ENCODE data around the gene TNFRSF19. TPM values are rescaled to one million over a fixed set of nuclear protein-coding genes. Genes with fewer than 3 reads are reported as not detected.

Gene TNFRSF19
- total RNA-seq, 1 experiment from 2014 or later, result 1.3 TPM

GRCh38 chr13:23612731-23613130, 42.5 kb downstream of the TNFRSF19 start:
- H3K9me3 ChIP-seq, result no peaks in the 10 kb centered on the region

DNA sequence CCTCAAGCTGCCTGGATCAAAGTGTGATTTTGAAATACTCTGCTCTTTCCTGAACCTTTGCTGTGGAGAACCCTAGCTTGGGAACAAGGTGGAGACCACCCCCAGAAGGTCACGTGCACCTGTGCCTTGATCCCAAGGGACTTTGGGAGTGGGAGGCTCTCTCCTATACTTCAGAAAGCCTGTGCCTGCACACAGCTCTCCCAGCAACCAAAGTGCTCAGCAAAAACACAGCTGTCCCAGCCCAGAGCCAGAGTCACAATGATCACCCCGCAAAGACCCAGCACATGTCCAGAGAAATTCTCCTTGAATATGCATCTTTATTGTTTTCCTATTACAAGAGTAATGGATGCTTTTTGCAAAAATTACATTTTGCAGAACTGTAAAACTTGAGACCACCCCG, 43.4 kb downstream of the TNFRSF19 start:
- Histone ChIP-seq H3K27me3 (no peaks in the 10 kb centered on the region), H3K9me3 (peaks cover 4% of the 10 kb centered on the region; the same call in 1 of the 2 replicates), H3K4me3 (no peak overlapping the region), H3K36me3 (peaks cover 2% of the 10 kb centered on the region; the same call in 1 of the 2 replicates)
- no peak for DNase-seq

More at GRCh38 chr13:23612731-23613130, 42.5 kb downstream of the TNFRSF19 start:
- Histone ChIP-seq H3K27me3 (no peaks in the 10 kb centered on the region), H3K4me3 (no peak overlapping the region), H3K36me3 (no peaks in the 10 kb centered on the region)
- DNase-seq, result no peak

DNA sequence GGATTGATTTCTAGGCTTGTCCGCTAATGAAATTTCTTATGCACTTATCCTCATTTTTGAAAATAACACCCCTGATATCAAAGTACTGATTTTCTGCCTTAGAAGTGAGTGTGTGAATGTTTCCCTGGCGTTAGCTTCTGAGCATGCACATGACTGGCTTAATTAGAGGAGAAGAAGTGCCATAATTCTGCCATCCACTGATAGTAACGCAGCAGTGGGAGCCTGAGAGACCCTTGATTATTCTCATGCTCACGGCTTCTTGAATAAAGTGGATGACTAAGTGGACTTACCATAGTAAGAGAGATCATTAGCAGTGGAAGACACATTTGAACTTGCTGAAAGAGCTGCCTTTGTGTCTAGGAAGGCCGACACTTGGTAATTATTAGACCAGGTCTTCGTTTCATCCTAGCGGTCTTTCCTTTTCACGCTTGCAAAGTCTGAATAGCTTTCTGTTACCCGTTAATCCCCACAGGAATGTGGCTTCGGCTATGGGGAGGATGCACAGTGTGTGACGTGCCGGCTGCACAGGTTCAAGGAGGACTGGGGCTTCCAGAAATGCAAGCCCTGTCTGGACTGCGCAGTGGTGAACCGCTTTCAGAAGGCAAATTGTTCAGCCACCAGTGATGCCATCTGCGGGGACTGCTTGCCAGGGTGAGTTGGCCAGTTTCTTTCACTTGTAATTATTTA, 45.3 kb downstream of the TNFRSF19 start:
- DNase-seq, result no peak
- H3K9me3 ChIP-seq, result peaks cover 4% of the 10 kb centered on the region; the same call in 1 of the 2 replicates
- no peak overlapping the region for H3K4me3 ChIP-seq
- peaks cover 4% of the 10 kb centered on the region; the same call in 1 of the 2 replicates for H3K36me3 ChIP-seq
- H3K27me3 ChIP-seq, result no peaks in the 10 kb centered on the region

- peaks cover 4% of the 10 kb centered on the region; the same call in 1 of the 2 replicates for H3K9me3 ChIP-seq
- peaks cover 4% of the 10 kb centered on the region; the same call in 1 of the 2 replicates for H3K36me3 ChIP-seq
- DNase-seq, result no peak
- H3K27me3 ChIP-seq, result no peaks in the 10 kb centered on the region
- no peak overlapping the region for H3K4me3 ChIP-seq
Measured at GRCh38 chr13:23616228-23616627, 46.0 kb downstream of the TNFRSF19 start.

- Histone ChIP-seq H3K27me3 (no peaks in the 10 kb centered on the region), H3K36me3 (peaks cover 4% of the 10 kb centered on the region; the same call in 1 of the 2 replicates), H3K4me3 (no peak overlapping the region), H3K9me3 (peaks cover 4% of the 10 kb centered on the region; the same call in 1 of the 2 replicates)
- no peak for DNase-seq
Measured at GRCh38 chr13:23617551-23618024, 47.4 kb downstream of the TNFRSF19 start.

DNA sequence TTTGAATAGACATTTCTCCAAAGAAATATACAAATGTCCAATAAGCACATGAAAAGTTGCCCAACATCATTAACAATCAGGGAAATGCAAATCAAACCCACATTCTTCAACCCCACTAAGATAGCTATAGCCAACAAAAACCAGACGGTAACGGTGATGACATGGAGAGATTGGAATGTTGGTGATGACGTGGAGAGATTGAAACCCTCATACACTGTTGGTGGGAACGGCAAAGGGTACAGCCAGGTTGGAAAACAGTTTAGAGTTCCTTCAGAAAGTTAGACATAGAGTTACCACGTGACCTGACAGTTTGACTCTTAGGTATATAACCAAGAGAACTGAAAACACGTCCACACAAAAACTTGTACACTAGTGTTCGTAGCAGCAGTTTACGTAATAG, 48.1 kb downstream of the TNFRSF19 start:
- H3K4me3 ChIP-seq, result no peak overlapping the region
- DNase-seq, result peak; percentile 13
- H3K36me3 ChIP-seq, result peaks cover 4% of the 10 kb centered on the region; the same call in 1 of the 2 replicates
- H3K9me3 ChIP-seq, result peaks cover 4% of the 10 kb centered on the region; the same call in 1 of the 2 replicates
- H3K27me3 ChIP-seq, result no peaks in the 10 kb centered on the region

GRCh38 chr13:23619068-23619855, 49.0 kb downstream of the TNFRSF19 start:
- peaks cover 4% of the 10 kb centered on the region; the same call in 1 of the 2 replicates for H3K9me3 ChIP-seq
- H3K4me3 ChIP-seq, result no peak overlapping the region
- H3K36me3 ChIP-seq, result peaks cover 4% of the 10 kb centered on the region; the same call in 1 of the 2 replicates
- H3K27me3 ChIP-seq, result no peaks in the 10 kb centered on the region
- no peak for DNase-seq

- peaks cover 4% of the 10 kb centered on the region; the same call in 1 of the 2 replicates for H3K36me3 ChIP-seq
- H3K4me3 ChIP-seq, result no peak overlapping the region
- no peak for DNase-seq
- no peaks in the 10 kb centered on the region for H3K27me3 ChIP-seq
- H3K9me3 ChIP-seq, result peaks cover 4% of the 10 kb centered on the region; the same call in 1 of the 2 replicates
Measured at GRCh38 chr13:23620211-23620610, 50.0 kb downstream of the TNFRSF19 start.

DNA sequence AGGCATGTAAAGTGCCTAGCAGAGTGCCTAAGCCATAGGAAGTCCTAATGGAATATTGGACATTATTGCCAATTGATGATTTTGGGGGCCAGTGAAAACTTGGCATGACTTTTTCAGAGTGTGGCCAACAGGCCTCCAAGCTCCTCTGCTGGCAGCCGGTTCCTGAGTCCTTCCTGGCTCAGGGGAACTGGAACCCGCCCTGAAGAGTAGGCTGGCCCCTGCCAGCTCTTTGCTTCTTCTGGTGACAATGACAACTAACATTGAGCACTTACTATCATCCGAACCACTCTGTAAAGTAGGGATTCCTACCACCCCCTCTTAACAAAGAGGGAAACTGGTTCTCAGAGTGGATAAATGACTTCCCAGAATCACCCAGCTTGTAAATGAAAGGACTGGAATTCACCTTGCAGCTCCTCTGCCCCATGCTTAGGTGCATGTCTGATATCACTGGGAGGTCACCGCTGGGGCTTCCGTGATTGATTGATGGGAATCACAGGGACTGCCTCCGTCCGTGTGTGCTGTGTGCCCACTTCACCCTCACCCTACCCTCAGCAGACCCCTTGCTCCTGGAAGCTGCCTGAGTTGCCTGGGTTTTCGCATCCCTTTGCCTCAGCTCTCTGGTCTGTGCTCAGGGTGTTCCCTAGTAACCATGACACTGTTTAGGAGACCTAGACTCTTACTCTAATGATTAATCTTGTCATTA, 50.6 kb downstream of the TNFRSF19 start:
- DNase-seq, result no peak
- H3K4me3 ChIP-seq, result no peak overlapping the region
- peaks cover 4% of the 10 kb centered on the region; the same call in 1 of the 2 replicates for H3K9me3 ChIP-seq
- no peaks in the 10 kb centered on the region for H3K27me3 ChIP-seq
- peaks cover 4% of the 10 kb centered on the region; the same call in 1 of the 2 replicates for H3K36me3 ChIP-seq

GRCh38 chr13:23621316-23621645, 51.1 kb downstream of the TNFRSF19 start:
- Histone ChIP-seq H3K9me3 (peaks cover 4% of the 10 kb centered on the region; the same call in 1 of the 2 replicates), H3K27me3 (no peaks in the 10 kb centered on the region), H3K4me3 (no peak overlapping the region), H3K36me3 (peaks cover 4% of the 10 kb centered on the region; the same call in 1 of the 2 replicates)
- DNase-seq, result peak; percentile 65

DNA sequence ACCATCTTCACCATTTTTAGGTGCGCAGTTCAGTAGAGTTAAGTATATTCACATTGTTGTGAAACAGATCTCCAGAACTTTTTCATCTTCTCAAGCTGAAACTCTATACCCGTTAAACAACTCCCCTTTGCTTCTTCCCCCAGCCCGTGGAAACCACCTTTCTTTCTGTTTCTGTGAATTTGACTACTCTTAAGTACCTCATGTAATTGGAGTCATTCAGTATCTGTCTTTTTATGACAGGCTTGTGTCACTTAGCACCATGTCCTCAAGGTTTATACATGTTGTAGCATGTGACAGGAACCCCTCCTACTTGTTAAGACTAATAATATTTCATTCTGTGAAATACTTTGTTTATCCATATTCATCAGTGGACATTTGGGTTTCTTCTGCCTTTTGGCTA, 52.8 kb downstream of the TNFRSF19 start:
- Histone ChIP-seq H3K4me3 (no peak overlapping the region), H3K36me3 (peaks cover 4% of the 10 kb centered on the region; the same call in 1 of the 2 replicates), H3K27me3 (no peaks in the 10 kb centered on the region), H3K9me3 (peaks cover 4% of the 10 kb centered on the region; the same call in 1 of the 2 replicates)
- DNase-seq, result no peak

DNA sequence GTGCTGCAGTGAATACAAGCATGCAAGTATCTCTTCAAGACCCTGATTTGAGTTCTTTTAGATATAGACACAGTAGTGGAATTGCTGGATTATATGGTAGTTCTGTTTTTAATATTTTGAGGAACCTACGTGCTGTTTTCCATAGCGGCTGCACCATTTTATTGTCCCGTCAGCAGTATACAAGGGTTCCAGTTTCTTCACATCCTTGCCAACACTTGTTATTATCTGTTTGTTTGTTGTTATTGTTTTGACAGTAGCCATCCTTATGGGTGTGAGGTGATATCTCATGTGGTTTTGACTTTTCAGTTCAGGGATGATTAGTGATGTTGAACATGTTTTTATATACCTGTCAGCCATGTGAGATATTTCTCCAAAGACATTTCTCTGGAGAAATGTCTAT, 53.2 kb downstream of the TNFRSF19 start:
- H3K4me3 ChIP-seq, result no peak overlapping the region
- peaks cover 4% of the 10 kb centered on the region; the same call in 1 of the 2 replicates for H3K36me3 ChIP-seq
- no peak for DNase-seq
- H3K27me3 ChIP-seq, result no peaks in the 10 kb centered on the region
- H3K9me3 ChIP-seq, result peaks cover 2% of the 10 kb centered on the region; the same call in 1 of the 2 replicates

- no peak for DNase-seq
- H3K9me3 ChIP-seq, result no peaks in the 10 kb centered on the region
- H3K4me3 ChIP-seq, result no peak overlapping the region
Measured at GRCh38 chr13:23626700-23627099, 56.5 kb downstream of the TNFRSF19 start.

GRCh38 chr13:23627410-23627809, 57.2 kb downstream of the TNFRSF19 start:
- no peak for DNase-seq
- Histone ChIP-seq H3K9me3 (no peaks in the 10 kb centered on the region), H3K4me3 (no peak overlapping the region), H3K36me3 (no peaks in the 10 kb centered on the region), H3K27me3 (no peaks in the 10 kb centered on the region)

More at GRCh38 chr13:23626700-23627099, 56.5 kb downstream of the TNFRSF19 start:
- Histone ChIP-seq H3K27me3 (no peaks in the 10 kb centered on the region), H3K36me3 (no peaks in the 10 kb centered on the region)

- Histone ChIP-seq H3K27me3 (no peaks in the 10 kb centered on the region), H3K9me3 (no peaks in the 10 kb centered on the region), H3K4me3 (no peak overlapping the region), H3K36me3 (no peaks in the 10 kb centered on the region)
- no peak for DNase-seq
Measured at GRCh38 chr13:23628250-23628649, 58.0 kb downstream of the TNFRSF19 start.

DNA sequence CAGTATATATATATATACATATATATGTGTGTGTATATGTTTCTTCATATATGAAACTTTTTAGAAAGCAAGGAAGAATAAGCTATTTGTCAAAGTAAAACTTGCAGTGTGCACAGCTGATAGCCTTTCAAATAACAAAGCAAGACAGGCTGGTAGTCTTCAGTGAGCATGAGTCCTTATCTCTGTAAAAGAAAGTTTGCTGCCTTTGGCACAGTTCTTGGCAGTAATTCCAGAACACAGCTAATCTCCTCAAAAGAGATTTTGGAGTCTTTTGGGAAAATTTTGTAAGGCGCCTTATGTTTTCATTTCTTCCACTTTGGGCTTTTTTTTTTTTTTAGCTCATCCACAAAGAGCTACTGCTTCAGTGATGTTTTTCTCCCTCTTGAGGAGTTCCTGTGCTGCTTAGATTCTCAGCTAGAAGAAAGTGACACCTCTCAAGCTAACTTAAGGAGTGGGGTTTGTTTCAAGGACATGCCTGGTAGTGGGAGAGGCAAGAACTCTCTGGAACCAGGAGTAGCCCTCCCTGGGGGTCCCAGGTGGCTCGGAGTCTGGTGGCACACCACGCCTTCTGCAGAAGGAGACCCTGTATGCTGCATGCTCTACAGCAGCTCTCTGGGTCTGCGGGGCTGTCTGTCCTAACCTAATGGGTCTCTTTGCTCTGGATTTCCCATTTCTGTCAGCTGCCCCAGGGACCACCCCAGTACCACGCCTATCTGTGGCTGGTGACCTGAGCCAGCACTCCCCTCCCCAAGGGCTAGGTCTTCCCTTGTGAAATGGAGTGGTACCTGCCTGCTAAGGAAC, 58.8 kb downstream of the TNFRSF19 start:
- no peak for DNase-seq

More for the DNA sequence above, 58.8 kb downstream of the TNFRSF19 start:
- no peak overlapping the region for H3K4me3 ChIP-seq
- H3K27me3 ChIP-seq, result no peaks in the 10 kb centered on the region
- no peaks in the 10 kb centered on the region for H3K36me3 ChIP-seq
- H3K9me3 ChIP-seq, result no peaks in the 10 kb centered on the region
